NCI-H748 (cell line): ENCODE measurements around the gene MKRN2.

Experiments
- DNase-seq: peaks from one replicate; lab custom pipeline; 2025; ENCODE audit not compliant: unreplicated experiment; lab: John Stamatoyannopoulos, UW

Gene MKRN2

GRCh38 chr3:12553921-12554391 lies 2.9 kb upstream of the MKRN2 start:
- DNase-seq: peak; percentile 81

- no peak for DNase-seq
Observed at GRCh38 chr3:12556314-12556689, 585 bp upstream of the MKRN2 start.

GRCh38 chr3:12557473-12558100 lies 700 bp downstream of the MKRN2 start:
- DNase-seq: peak; percentile 14

GRCh38 chr3:12558706-12559105 lies 1.8 kb downstream of the MKRN2 start:
- DNase-seq: no peak

- DNase-seq: no peak
Observed at GRCh38 chr3:12559520-12559919, 2.6 kb downstream of the MKRN2 start.

- DNase-seq: no peak
Observed at GRCh38 chr3:12560505-12561190, 3.8 kb downstream of the MKRN2 start.

- no peak for DNase-seq
Observed at GRCh38 chr3:12561397-12561796, 4.5 kb downstream of the MKRN2 start.

- DNase-seq: no peak
Observed at GRCh38 chr3:12562451-12562850, 5.6 kb downstream of the MKRN2 start.

- no peak for DNase-seq
Observed at GRCh38 chr3:12566976-12567375, 10.1 kb downstream of the MKRN2 start.

- DNase-seq: no peak
Observed at GRCh38 chr3:12568747-12569146, 11.9 kb downstream of the MKRN2 start.

GRCh38 chr3:12569836-12570235 lies 12.9 kb downstream of the MKRN2 start:
- DNase-seq: no peak

GRCh38 chr3:12571986-12572385 lies 15.1 kb downstream of the MKRN2 start:
- DNase-seq: no peak

GRCh38 chr3:12574131-12574530 lies 17.2 kb downstream of the MKRN2 start:
- DNase-seq: no peak

- no peak for DNase-seq
Observed at GRCh38 chr3:12574661-12575060, 17.8 kb downstream of the MKRN2 start.

- DNase-seq: no peak
Observed at GRCh38 chr3:12577379-12577778, 20.5 kb downstream of the MKRN2 start.

GRCh38 chr3:12578742-12579141 lies 21.9 kb downstream of the MKRN2 start:
- DNase-seq: no peak

GRCh38 chr3:12579456-12579855 lies 22.6 kb downstream of the MKRN2 start:
- no peak for DNase-seq

GRCh38 chr3:12579905-12580304 lies 23.0 kb downstream of the MKRN2 start:
- no peak for DNase-seq

GRCh38 chr3:12582730-12583129 lies 25.8 kb downstream of the MKRN2 start:
- DNase-seq: no peak

GRCh38 chr3:12583280-12583679 lies 26.4 kb downstream of the MKRN2 start:
- DNase-seq: no peak

GRCh38 chr3:12584083-12584482 lies 27.2 kb downstream of the MKRN2 start:
- DNase-seq: no peak

GRCh38 chr3:12585181-12585580 lies 28.3 kb downstream of the MKRN2 start:
- DNase-seq: no peak

GRCh38 chr3:12585970-12586369 lies 29.1 kb downstream of the MKRN2 start:
- no peak for DNase-seq
